ENCODE results near the gene DLD. TPM values are rescaled to one million over a fixed set of nuclear protein-coding genes. Genes with fewer than 3 reads are reported as not detected.

The DLD gene
- total RNA-seq, 2 experiments from 2014 or later = 74.3 to 74.9 TPM

GRCh38 chr7:107874111-107874510 is 16.9 kb upstream of the DLD start:
- no peak for ATAC-seq (ENCODE audit: poor library complexity)
- no peak for DNase-seq
- H3K27me3 ChIP-seq (ENCODE audit: control insufficient read depth in 1 of 2, insufficient read depth in 2 of 2, low read length in 2 of 2) = no peaks in the 10 kb centered on the region
- no peaks in the 10 kb centered on the region for H3K36me3 ChIP-seq (ENCODE audit: insufficient read depth, low read length)
- TF ChIP-seq CTCF (IDR thresholded peaks at IDR 0.05) = no peak
- Mint-ChIP-seq H3K4me1 (ENCODE audit: low read depth) (peaks cover 63% of the 10 kb centered on the region), H3K9me3 (no peaks in the 10 kb centered on the region), H3K27ac (peak overlapping the region; percentile 73), H3K4me3 (no peak overlapping the region), H3K27me3 (no peaks in the 10 kb centered on the region), H3K36me3 (ENCODE audit: low read depth) (no peaks in the 10 kb centered on the region)
- no peak overlapping the region for H3K4me3 ChIP-seq (ENCODE audit: low read length)
- CTCF ChIA-PET = interaction anchor here (1.0 to 2.9 kb wide), 4 partner anchors 17 to 411 kb away, joined by 4 to 30 read pairs (median 6); partner anchors contain the start of gene CBLL1
- intact Hi-C loops (cut with DNase I, micrococcal nuclease) = loop anchor here (1.0 to 10.0 kb wide), 4 partner anchors 130 to 1009 kb away; partner anchors contain the start of genes CBLL1 (in 1 of the 2) and PIK3CG (in 1 of the 2)
- H3K9me3 ChIP-seq (ENCODE audit: control insufficient read depth in 1 of 2, insufficient read depth in 1 of 2, low read length in 2 of 2) = no peaks in the 10 kb centered on the region
- POLR2A ChIA-PET = interaction anchor here (0.6 to 8.4 kb wide), 8 partner anchors 10 to 706 kb away, joined by 3 to 152 read pairs (median 8); partner anchors contain the start of genes CBLL1, DLD and HBP1
- no peak overlapping the region for H3K27ac ChIP-seq (ENCODE audit: low read depth in 1 of 2, low read length in 2 of 2)
- peaks cover 20% of the 10 kb centered on the region for H3K4me1 ChIP-seq (ENCODE audit: insufficient read depth, low read length)

- H3K27me3 Mint-ChIP-seq = no peaks in the 10 kb centered on the region
- ChIA-PET POLR2A (interaction anchor here (0.6 to 8.4 kb wide), 14 partner anchors 10 to 706 kb away, joined by 3 to 152 read pairs (median 4); partner anchors contain the start of genes CBLL1, DLD and HBP1), CTCF (interaction anchor here (0.6 to 2.9 kb wide), 16 partner anchors 10 to 760 kb away, joined by 3 to 30 read pairs (median 4); partner anchors contain the start of genes CBLL1 and DLD)
- H3K36me3 ChIP-seq (ENCODE audit: insufficient read depth, low read length) = no peaks in the 10 kb centered on the region
- no peak overlapping the region for H3K4me3 Mint-ChIP-seq
- H3K9me3 ChIP-seq (ENCODE audit: control insufficient read depth in 1 of 2, insufficient read depth in 1 of 2, low read length in 2 of 2) = no peaks in the 10 kb centered on the region
- ATAC-seq (ENCODE audit: poor library complexity) (peak; percentile 70), DNase-seq (peak in 7 of 14 experiments; percentile 14 to 78 (median 50))
- H3K27ac ChIP-seq (ENCODE audit: low read depth in 1 of 2, low read length in 2 of 2) = peak overlapping the region in 1 of 2 donors; percentile 54
- no peak overlapping the region for H3K4me3 ChIP-seq (ENCODE audit: low read length)
- H3K27ac Mint-ChIP-seq = peak overlapping the region; percentile 73
- TF ChIP-seq CTCF (IDR thresholded peaks at IDR 0.05) = peak; percentile 86
- intact Hi-C loops (cut with DNase I, micrococcal nuclease) = loop anchor here (1.0 to 10.0 kb wide), 4 partner anchors 131 to 1010 kb away; partner anchors contain the start of genes CBLL1 (in 1 of the 2) and PIK3CG (in 1 of the 2)
- no peaks in the 10 kb centered on the region for H3K9me3 Mint-ChIP-seq
- peaks cover 69% of the 10 kb centered on the region for H3K4me1 Mint-ChIP-seq (ENCODE audit: low read depth)
- H3K4me1 ChIP-seq (ENCODE audit: insufficient read depth, low read length) = peaks cover 20% of the 10 kb centered on the region
- no peaks in the 10 kb centered on the region for H3K36me3 Mint-ChIP-seq (ENCODE audit: low read depth)
- H3K27me3 ChIP-seq (ENCODE audit: control insufficient read depth in 1 of 2, insufficient read depth in 2 of 2, low read length in 2 of 2) = no peaks in the 10 kb centered on the region
Observed at GRCh38 chr7:107874605-107875446, 16.2 kb upstream of the DLD start.

- no peak overlapping the region for H3K27ac Mint-ChIP-seq
- peaks cover 50% of the 10 kb centered on the region for H3K4me1 Mint-ChIP-seq (ENCODE audit: low read depth)
- no peak for TF ChIP-seq CTCF (IDR thresholded peaks at IDR 0.05)
Observed at GRCh38 chr7:107876916-107877315, 14.1 kb upstream of the DLD start.

More at GRCh38 chr7:107876916-107877315, 14.1 kb upstream of the DLD start:
- Mint-ChIP-seq H3K9me3 (no peaks in the 10 kb centered on the region), H3K27me3 (no peaks in the 10 kb centered on the region), H3K4me3 (no peak overlapping the region), H3K36me3 (ENCODE audit: low read depth) (no peaks in the 10 kb centered on the region)
- Histone ChIP-seq H3K4me1 (ENCODE audit: insufficient read depth, low read length) (peaks cover 4% of the 10 kb centered on the region), H3K27me3 (ENCODE audit: control insufficient read depth in 1 of 2, insufficient read depth in 2 of 2, low read length in 2 of 2) (no peaks in the 10 kb centered on the region), H3K4me3 (ENCODE audit: low read length) (no peak overlapping the region), H3K27ac (ENCODE audit: low read depth in 1 of 2, low read length in 2 of 2) (no peak overlapping the region), H3K9me3 (ENCODE audit: control insufficient read depth in 1 of 2, insufficient read depth in 1 of 2, low read length in 2 of 2) (no peaks in the 10 kb centered on the region), H3K36me3 (ENCODE audit: insufficient read depth, low read length) (no peaks in the 10 kb centered on the region)
- intact Hi-C loops (cut with DNase I, micrococcal nuclease) = loop anchor here in 1 of 2 experiments (2.0 to 10.0 kb wide), 3 partner anchors 672 to 1086 kb away; partner anchors contain the start of gene PIK3CG
- DNase-seq = no peak
- POLR2A ChIA-PET = interaction anchor here (0.7 to 8.4 kb wide), 2 partner anchors 13 to 133 kb away, joined by 3 to 152 read pairs; partner anchors contain the start of gene CBLL1
- ATAC-seq (ENCODE audit: poor library complexity) = no peak
- CTCF ChIA-PET = interaction anchor here (2.9 kb wide), 1 partner anchor 134 kb away, joined by 30 read pairs; the partner anchor contains the start of gene CBLL1
